KBM-7 (cell line): ENCODE measurements around the gene THADA.
A peak's percentile ranks its signal among the peaks of the same experiment; 100 is the strongest.
"Not testable (repeated sequence)": the region's sequence is repeated elsewhere in the genome, so short reads cannot be mapped to it uniquely, and the experiment has no call there.

ENCODE experiments used
- DNase-seq: peaks from one replicate; pipeline ENCODE4 v3.0.0-alpha.2; 2015
- in situ Hi-C: fragments of 300-500 bp; cut with MboI; formaldehyde crosslinking; loops from 2 replicates; pipeline ENCODE4 v1.14.3; 2020; ENCODE audit warnings: low sequenced_read_pairs, low pct_unique_long_range_greater_than_20kb, mixed read lengths

THADA gene

DNA sequence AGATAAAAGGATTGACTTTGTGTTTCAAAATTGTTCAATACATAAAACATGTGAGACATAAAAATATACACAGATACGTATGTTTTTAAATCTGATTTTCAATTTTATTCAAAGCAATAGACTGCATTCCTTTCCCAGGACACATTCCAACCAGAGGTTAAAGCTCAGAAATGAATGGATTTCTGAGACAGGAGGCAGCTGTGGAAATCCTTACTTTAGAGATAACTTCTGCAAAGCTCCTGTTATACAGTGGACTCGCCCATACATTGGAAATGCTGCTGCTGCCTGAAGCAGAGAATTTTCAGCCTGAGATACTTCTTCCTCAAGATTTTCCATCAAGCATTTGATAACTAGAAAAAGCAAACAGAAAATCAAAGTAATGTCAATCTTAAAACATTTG, 43.8 kb downstream of the THADA start:
- in situ Hi-C loops: no loop called here

DNA sequence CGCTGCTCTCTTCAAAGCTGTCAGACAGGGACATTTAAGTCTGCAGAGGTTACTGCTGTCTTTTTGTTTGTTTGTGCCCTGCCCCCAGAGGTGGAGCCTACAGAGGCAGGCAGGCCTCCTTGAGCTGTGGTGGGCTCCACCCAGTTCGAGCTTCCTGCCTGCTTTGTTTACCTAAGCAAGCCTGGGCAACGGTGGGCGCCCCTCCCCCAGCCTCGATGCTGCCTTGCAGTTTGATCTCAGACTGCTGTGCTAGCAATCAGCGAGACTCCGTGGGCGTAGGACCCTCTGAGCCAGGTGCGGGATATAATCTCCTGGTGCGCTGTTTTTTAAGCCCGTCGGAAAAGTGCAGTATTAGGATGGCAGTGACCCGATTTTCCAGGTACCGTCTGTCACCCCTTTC, 47.5 kb downstream of the THADA start:
- in situ Hi-C loops, DNase-seq: not testable (repeated sequence)

More for the DNA sequence above, 43.8 kb downstream of the THADA start:
- DNase-seq: no peak

DNA sequence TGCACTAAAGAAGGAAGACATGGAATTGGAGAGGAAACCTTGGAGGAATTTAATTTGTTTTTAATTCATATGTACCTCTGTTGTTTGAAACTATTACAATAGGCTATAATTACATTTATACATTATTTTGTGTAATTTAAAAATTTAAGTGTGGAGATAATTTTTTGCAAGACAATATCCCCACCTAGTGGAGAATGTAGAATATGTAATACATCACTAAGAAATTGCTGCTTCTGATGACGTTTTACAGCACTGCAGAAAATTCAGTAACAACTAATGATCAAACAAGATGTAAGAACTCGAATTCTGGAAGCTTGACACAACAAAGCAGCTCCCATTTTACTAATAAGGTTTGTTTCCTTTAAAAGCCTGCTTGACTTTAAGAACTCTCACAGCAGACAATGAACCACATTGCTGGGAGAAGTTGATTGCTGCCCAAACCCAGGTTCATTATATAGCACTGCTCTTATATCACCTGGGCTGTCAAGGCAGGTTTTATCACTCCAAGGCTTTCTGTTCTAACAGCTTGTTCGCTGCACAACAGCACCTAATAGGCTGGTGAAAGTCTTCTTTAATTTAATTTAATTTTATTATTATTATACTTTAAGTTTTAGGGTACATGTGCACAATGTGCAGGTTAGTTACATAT, 53.4 kb downstream of the THADA start:
- in situ Hi-C loops: no loop called here
- peak; percentile 69 for DNase-seq

DNA sequence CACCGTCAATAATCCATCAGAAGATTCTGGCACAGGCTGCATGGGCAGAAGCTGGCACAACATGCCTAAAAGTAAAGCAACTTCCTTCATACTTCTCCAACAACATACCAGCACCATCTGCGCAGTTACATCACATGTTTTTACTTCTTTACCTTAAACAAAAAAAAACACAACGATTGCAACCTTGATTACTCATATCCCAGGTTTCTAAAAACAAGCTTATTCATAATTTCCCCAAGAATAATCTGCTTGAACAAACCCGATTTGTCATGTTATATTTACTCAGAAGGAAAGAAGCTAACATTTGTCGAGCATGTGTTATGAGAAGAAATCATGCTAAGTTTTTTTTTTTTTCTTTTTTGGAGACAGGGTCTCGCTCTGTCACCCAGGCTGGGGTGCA, 54.7 kb downstream of the THADA start:
- no peak for DNase-seq
- in situ Hi-C loops: no loop called here

DNA sequence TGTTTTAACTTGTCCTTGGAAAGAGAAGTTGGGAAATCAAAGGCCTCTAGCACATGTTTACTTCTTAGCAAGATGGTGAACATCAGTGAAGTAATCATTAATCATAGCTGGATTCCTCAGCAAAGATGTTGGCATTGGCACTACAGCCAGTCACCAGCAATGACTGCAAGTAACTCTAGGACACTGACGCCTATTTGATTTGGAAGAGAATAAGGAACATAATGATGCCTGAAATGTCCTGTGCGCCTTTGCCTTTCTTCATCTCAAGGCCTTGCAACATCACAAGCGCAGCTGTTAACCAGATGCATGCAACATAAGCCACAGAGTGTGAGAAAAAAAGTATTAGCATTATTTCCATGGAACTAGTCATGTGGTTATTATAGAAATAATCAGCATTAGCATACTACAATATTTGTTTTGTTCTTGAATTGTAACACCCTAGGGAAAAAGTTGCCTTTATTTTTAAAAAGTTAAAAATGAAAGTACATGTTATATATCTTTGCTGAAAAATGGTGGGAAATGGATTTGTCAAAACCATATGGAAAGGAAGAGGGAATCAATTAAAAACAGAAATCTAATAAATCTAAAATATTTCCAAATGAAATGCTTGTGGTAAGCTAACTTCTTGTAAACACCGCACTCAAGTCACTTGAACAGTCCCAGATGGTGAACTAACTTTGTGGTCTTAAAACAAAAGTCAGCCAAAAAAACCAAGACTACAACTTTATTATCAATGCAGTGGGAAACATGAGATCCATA, 55.6 kb downstream of the THADA start:
- DNase-seq: no peak
- in situ Hi-C loops: no loop called here

DNA sequence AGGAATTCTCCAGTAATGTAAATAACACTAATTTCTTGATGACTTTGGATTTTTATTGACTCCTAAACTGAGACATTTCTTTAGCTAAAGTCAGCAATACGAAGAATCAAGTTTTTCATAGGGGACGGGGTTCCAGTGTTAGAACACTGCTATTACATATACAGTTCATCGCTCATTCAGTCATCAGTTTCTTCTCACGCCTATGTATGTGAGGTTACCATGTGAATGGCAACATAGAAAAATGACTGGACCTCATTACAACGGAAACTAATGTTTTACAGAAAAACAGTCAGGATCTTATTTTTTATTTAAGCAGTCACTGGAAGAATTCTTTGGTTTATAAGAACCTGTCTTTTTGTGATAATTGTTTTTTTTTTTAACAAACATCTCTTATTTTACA, 56.4 kb downstream of the THADA start:
- no peak for DNase-seq
- in situ Hi-C loops: no loop called here

DNA sequence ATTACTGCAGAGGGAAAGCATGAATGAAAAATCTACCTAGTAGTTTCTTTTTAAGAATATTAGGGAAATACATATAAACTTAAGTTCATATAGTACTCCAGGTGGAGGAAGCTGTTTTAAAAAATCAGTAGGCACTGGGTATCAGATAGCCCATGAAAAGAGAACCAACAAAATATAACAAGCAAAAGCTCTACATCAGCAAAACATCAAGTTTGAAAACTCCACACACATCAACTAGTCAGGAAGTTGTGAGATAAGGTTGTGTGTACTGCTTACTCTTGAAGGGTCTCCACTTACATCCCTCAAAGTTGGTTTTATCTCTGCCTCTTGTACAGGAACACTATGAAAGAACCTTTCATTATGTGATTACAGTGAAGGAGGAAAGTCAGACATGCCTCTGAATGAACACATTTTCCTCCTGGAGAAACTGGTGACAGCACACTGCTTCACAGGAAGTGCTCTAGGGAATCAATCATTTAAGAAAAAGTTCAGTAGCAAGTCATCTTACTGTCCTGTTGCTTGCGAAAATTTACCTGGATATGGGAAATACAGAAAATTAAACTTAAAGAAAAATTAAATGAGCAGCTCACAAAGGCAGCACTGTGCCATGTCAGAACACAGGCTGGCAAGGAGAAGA, 57.7 kb downstream of the THADA start:
- DNase-seq: no peak
- in situ Hi-C loops: no loop called here

DNA sequence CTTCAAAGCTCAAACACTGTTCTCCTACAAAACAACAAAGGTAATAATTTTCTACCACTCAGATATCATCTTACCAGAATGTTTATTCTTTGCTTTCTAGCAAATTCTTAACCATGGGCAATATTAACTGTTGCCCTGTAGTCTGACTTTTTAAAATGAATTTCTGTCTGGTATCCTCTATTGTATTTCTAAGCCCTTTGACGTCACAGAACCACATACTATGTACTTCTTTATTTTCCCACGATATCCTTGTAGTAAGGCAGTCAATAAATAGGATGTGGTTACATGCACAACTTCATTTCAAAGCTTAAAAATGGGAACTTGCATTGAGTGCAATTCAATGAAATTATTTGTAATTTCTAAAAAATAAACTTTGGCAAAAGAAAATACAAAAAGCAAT, 58.7 kb downstream of the THADA start:
- DNase-seq: peak; percentile 42
- in situ Hi-C loops: no loop called here

DNA sequence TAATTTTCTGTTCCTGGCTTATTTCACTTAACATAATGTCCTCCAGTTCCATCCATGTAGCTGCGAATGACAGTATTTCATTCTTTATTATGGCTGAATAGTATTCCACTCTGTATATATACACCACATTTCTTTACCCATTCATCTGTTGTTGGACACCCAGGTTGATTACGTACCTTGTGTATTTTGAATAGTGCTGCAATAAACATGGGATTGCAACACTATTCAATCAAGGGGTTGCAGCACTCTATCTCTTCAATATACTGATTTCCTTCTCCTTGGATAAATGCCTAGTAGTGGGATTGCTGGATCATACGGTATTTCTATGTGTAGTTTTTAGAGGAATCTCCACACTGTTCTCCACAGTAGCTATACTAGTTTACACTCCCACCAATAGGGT, 61.3 kb downstream of the THADA start:
- no peak for DNase-seq
- in situ Hi-C loops: no loop called here

DNA sequence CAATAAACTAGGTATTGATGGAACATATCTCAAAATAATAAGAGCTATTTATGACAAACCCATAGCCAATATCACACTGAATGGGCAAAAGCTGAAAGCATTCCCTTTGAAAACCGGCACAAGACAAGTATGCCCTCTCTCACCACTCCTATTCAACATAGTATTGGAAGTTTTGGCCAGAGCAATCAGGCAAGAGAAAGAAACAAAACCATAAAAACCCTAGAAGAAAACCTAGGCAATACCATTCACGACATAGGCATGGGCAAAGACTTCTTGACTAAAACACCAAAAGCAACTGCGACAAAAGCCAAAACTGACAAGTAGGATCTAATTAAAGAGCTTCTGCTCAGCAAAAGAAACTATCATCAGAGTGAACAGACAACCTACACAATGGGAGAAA, 63.3 kb downstream of the THADA start:
- in situ Hi-C loops: not testable (repeated sequence)

DNA sequence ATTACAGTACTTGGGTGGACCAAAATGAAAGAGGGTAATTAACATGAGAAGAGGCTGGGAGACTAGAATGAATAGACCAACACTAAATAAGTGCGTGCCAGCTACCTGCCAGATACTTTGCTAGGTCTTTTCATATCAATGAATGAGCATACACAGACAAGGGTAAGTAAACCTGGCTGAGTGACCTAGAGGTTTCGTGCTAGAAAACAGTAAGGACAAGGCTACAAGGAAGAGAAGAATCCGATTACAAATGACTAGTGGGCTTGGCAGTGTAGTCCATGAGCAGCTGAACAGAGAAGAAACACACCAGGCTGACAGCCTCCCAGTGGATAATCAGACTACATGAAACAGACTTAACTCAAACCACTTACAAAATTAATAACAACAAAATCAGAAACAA, 64.6 kb downstream of the THADA start:
- no peak for DNase-seq
- in situ Hi-C loops: no loop called here

More for the DNA sequence above, 63.3 kb downstream of the THADA start:
- not testable (repeated sequence) for DNase-seq

DNA sequence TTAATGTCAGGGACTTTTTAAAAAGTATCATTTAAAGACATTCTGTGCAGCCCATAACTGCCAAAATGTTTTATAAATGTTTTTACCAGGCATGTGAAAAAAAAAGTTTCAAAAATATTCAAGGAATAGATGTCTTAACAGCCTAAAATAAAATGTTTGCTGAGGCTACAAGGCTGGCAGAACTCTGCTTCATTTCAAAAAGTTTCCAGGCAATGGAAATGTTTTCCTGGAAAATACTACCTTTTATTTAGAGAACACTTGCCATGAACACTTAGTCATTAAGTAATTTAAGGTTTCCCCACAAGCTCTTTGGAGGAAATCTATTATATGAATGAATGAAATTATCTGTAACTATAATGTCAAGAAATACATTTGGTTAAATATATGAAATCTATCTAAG, 68.8 kb downstream of the THADA start:
- no peak for DNase-seq
- in situ Hi-C loops: no loop called here

DNA sequence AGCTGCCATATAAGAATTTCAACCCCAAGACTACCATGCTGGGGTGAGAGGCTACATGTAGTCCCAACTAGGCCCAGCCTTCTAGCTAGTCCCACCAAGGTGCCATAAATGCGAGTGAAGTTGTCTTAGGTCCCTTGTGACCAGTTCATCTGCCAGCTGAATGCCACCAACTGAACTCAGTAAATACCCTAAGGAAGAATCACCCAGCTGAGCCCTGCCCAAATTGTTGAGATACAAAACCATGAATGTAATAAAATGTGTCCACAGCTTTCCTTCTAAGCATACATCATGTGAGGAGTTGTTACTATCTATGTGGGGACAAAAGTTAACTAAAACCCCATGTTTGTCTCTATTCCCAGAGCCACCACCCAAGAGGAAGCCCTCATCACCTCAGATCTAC, 70.3 kb downstream of the THADA start:
- DNase-seq: no peak
- in situ Hi-C loops: no loop called here

DNA sequence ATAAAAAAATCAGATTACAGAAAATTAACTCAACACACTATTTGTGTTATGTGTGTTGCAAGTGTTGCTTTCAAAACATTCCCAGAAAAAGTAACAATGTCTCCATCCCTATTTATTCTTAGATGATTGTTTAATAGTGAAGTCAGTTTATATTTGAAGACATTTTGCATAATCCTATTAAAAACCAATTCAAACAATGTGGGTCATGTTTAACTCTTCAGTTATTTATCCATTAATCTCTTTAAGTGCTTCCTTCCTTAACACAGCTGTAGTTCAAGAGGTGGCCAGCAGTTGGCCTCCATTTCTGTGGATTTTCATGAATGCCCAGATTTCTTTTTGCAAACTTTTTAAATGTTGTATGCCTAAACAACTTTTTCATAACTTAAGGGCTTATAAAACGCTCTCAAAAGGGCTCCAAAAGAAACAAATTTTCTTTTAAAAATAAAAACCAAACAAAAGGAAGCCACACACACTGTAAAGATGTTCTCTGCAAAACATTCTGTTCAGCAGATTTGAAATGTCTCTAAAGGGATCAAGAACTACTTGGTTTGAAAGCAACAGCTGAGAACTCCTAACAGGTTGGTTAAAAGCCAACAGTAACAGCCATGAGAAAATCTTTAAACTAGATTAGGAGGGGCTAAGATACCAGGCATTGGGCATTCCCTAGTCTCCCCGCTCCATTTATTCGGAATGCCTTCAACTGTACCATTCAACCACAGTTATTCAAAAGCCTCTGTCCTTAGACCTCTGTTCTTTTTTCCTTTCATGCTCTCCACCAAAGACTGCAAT, 71.5 kb downstream of the THADA start:
- in situ Hi-C loops: no loop called here
- DNase-seq: no peak

DNA sequence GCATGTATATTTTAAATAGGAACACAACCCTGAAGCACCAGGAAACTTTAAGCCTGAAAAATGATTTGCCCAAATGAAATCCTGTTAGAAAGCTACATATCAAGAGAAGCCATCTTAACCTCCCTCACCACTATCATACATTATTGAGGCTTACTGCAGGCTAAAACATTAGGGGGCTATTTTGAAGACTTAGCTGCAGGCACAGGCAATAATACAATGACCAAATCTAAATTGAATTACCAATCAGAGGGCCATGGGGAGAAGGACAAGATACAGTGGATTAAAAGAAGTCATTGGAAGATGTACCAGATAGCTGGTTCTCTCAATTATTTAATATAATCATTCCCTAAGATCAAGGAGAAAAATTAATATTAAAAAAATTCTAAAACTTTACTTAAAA, 73.7 kb downstream of the THADA start:
- no peak for DNase-seq
- in situ Hi-C loops: no loop called here

DNA sequence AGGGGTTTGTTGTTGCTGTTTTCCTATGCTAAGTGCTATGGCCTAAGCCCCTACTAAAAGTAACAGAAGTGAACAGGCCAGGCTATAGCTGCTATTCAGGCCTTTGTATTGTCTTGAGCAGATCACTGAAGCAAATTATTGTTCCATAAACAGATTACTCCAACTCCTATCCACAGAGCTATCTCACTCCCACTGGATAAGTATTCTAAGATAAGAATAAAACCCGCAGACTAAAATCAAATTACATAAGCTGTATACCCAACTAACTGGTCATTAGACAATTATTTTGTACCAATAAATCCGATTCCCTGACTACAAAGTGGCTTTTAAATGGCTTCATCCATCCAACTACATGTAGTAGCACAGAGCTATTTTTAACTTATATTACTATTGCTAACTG, 74.3 kb downstream of the THADA start:
- in situ Hi-C loops: no loop called here
- no peak for DNase-seq

DNA sequence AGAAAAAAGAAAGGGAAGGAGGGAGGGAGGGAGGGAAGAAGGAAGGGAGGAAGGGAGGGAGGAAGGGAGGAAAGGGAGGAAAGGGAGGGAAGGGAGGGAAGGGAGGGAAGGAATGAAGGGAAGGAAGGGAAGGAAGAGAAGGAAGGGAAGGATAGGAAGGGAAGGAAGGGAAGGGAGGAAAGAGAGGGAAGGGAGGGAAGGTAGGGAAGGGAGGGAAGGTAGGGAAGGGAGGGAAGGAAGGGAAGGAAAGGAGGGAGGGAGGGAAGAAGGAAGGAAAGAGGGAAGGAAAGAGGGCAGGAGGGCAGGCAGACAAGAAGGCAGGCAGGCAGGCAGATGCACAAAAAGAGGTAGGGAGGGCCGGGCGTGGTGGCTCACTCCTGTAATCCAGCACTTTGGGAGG, 74.9 kb downstream of the THADA start:
- in situ Hi-C loops: no loop called here
- no peak for DNase-seq

DNA sequence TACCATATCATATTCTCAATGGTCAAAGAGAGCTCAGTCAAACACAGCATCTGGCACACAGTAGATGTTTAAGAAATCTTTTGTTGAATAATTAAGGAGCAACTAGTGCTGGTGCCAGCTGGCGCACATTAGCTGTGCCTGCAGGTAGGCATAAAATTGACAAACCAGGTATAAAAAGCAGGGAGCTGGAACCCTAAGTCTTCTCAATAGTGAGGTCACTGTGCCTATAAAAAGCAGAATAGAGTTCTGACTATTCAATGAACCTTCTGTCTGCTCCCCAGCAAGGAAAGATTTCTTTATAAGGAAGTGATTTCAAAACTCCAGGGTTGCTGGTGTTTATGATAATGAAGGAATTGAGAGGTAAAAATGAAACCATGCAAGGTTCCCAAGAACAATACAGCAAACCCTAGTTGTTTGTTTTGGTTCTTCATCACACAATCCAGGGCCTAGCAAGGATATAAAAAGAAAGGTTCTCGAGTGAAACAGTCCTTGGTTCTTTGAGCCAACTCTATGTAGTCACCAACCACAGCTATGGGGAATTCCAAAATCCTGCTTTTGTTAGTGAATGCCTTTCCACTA, 76.1 kb downstream of the THADA start:
- in situ Hi-C loops: no loop called here
- no peak for DNase-seq

DNA sequence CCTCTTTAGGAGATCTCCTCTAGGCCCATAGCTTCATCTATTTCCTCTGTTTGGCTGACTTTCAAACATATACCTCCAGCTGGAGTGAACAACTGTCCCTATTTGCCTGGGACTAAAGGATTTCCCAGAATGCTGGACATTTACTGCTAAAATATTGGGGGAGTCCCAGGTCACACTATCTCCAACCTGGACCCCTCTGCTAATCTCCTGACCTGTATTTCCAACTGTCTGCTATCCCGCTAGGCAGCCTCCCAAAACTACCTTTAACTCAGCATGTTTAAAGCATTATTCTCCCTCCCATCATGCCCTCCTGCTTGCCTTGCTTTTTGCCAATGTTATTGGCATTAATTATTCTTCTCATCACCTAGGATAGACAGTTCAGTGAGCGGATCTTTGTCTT, 77.1 kb downstream of the THADA start:
- in situ Hi-C loops: no loop called here
- DNase-seq: no peak
